Transverse colon (tissue), 4 donors: Measurements from ENCODE around the gene GRIN2C. TPM values are rescaled to one million over a fixed set of nuclear protein-coding genes. Genes with fewer than 3 reads are reported as not detected.

Source experiments
- DNase-seq: peaks from one replicate; pipeline ENCODE4 v3.0.0-alpha.2; 2019
- H3K27ac ChIP-seq, 4 donors: fragments of 200-600 bp; sonication (generic); 2 replicates each; pipeline ENCODE4 v1.5.1; 2016 to 2018; ENCODE audit warnings: inconsistent platforms in 4 of 4
- H3K27me3 ChIP-seq: fragments of 200-600 bp; sonication (generic); 2 replicates; pipeline ENCODE4 v1.5.1; 2017; ENCODE audit warnings: inconsistent platforms
- H3K36me3 ChIP-seq, 4 donors: fragments of 200-600 bp; sonication (generic); 2 replicates each; pipeline ENCODE4 v1.5.1; 2017 to 2019; ENCODE audit warnings: inconsistent platforms in 4 of 4
- H3K4me1 ChIP-seq, 4 donors: fragments of 200-600 bp; sonication (generic); 2 replicates each; pipeline ENCODE4 v1.5.1; 2017 to 2020; ENCODE audit warnings: inconsistent platforms in 4 of 4
- H3K4me3 ChIP-seq, 4 donors: fragments of 200-600 bp; sonication (generic); 1 replicate in 1 of 4; 2 replicates in 3 of 4; pipeline versions ENCODE4 v1.5.1 to v1.6.1; 2017 to 2019; ENCODE audit warnings: inconsistent platforms in 4 of 4
- H3K9me3 ChIP-seq, 2 donors: fragments of 200-600 bp; sonication (generic); 2 replicates each; pipeline ENCODE4 v1.5.1; 2017 to 2019; ENCODE audit warnings: inconsistent platforms in 2 of 2
- CTCF ChIP-seq, 5 experiments: fragments of 200-600 bp in 3 of 5; fragments of 450-650 bp in 2 of 5; sonication (generic) in 3 of 5; IDR thresholded peaks; 1 replicate in 2 of 5; 2 replicates in 3 of 5; pipeline ENCODE4 v1.5.1; 2016 to 2017; ENCODE audit warnings: antibody characterized with exemption in 5 of 5, inconsistent platforms in 3 of 5, mild to moderate bottlenecking in 2 of 5, moderate library complexity in 1 of 5
- EP300 ChIP-seq: sonication (generic); formaldehyde crosslinking; IDR thresholded peaks from one replicate; pipeline ENCODE4 v1.6.1; 2017; ENCODE audit warnings: antibody characterized with exemption, low read depth
- POLR2A ChIP-seq: fragments of 450-650 bp; IDR thresholded peaks from one replicate; pipeline ENCODE4 v1.6.1; 2016; ENCODE audit warnings: antibody characterized with exemption, mild to moderate bottlenecking, moderate library complexity
- POLR2AphosphoS5 ChIP-seq, 3 donors: sonication (generic); formaldehyde crosslinking; IDR thresholded peaks; one replicate each; pipeline ENCODE4 v1.6.1; 2016; ENCODE audit warnings: antibody characterized with exemption in 3 of 3
- WGBS, 2 donors: methylation state at CpG; one replicate each; pipeline ENCODE4 v1.1.5; 2018; ENCODE audit warnings: low coverage in 1 of 2; 5-methylcytosine and 5-hydroxymethylcytosine counted together
- in situ Hi-C, 4 donors: fragments of 200-750 bp; cut with MboI; loops; one replicate each; pipeline versions ENCODE4 v1.15.0 to v1.15.1; 2017; ENCODE audit warnings: low sequenced_read_pairs in 3 of 4, low pct_ligation_motif_present in 1 of 4, low pct_unique_long_range_greater_than_20kb in 1 of 4
- intact Hi-C: fragments of 100-400 bp; cut with DNase I; formaldehyde crosslinking; loops from one replicate; pipeline ENCODE4 v1.15.1; 2023; ENCODE audit warnings: low total_unique reads
- total RNA-seq, 4 donors: library from RNA; depleted of rRNA; stranded (reverse); fragments of >200 nt; gene quantifications; one replicate each; pipeline ENCODE4 v1.1.0, GENCODE V29; 2016

Gene GRIN2C
- total RNA-seq, 4 donors from 2014 or later, result 0.27 to 0.40 TPM; not detected in 2

GRCh38 chr17:74898376-74898946, 38.8 kb upstream of the GRIN2C start:
- intact Hi-C loops, result no loop called here
- DNase-seq, result no peak
- Histone ChIP-seq H3K4me1 (peaks cover 0 to 5% (median 4%) of the 10 kb centered on the region in 4 donors), H3K4me3 (no peak overlapping the region), H3K9me3 (no peaks in the 10 kb centered on the region), H3K36me3 (no peaks in the 10 kb centered on the region), H3K27ac (no peak overlapping the region), H3K27me3 (peaks cover 57% of the 10 kb centered on the region)
- TF ChIP-seq POLR2AphosphoS5 (IDR thresholded peaks at IDR 0.05), result no peak
- TF ChIP-seq EP300, result no peak
- no peak for TF ChIP-seq CTCF (IDR thresholded peaks at IDR 0.05)
- no peak for TF ChIP-seq POLR2A
- WGBS, 2 donors, result 83 to 96% methylated on average over 4 to 11 of the region's 11 CpGs
- in situ Hi-C loops, result no loop called here

GRCh38 chr17:74893936-74894671, 34.4 kb upstream of the GRIN2C start:
- no peak for DNase-seq
- peak overlapping the region in 1 of 4 donors; percentile 45 for H3K4me3 ChIP-seq
- H3K9me3 ChIP-seq, result no peaks in the 10 kb centered on the region
- TF ChIP-seq POLR2AphosphoS5 (IDR thresholded peaks at IDR 0.05) (no peak), CTCF (IDR thresholded peaks at IDR 0.05) (no peak), EP300 (no peak), POLR2A (no peak)
- WGBS, 2 donors, result 32% methylated on average over 21 of the region's 22 CpGs; no CpG with 5 or more reads in 1 of the 2 donors
- H3K4me1 ChIP-seq, result peaks cover 3 to 11% (median 9%) of the 10 kb centered on the region in 4 donors
- intact Hi-C loops (no loop called here), in situ Hi-C loops (no loop called here)
- peaks cover 75% of the 10 kb centered on the region for H3K27me3 ChIP-seq
- H3K27ac ChIP-seq, result no peak overlapping the region
- H3K36me3 ChIP-seq, result no peaks in the 10 kb centered on the region

GRCh38 chr17:74892974-74893911, 33.6 kb upstream of the GRIN2C start, which contains the start of gene FADS6:
Gene FADS6 (minus strand): TSS chr17:74893633. CDS start chr17:74893595, 38 bp downstream.
- intact Hi-C loops (no loop called here), in situ Hi-C loops (no loop called here)
- H3K27me3 ChIP-seq, result peaks cover 79% of the 10 kb centered on the region
- WGBS, 2 donors, result 7% methylated on average over 53 of the region's 86 CpGs; no CpG with 5 or more reads in 1 of the 2 donors
- TF ChIP-seq POLR2AphosphoS5 (IDR thresholded peaks at IDR 0.05) (peak in 1 of 3 donors; percentile 19), CTCF (IDR thresholded peaks at IDR 0.05) (no peak), EP300 (no peak)
- no peaks in the 10 kb centered on the region for H3K36me3 ChIP-seq
- no peaks in the 10 kb centered on the region for H3K9me3 ChIP-seq
- no peak within 1 kb of the TSS for H3K27ac ChIP-seq
- H3K4me1 ChIP-seq, result peaks cover 3 to 11% (median 9%) of the 10 kb centered on the region in 4 donors
- peak within 1 kb of the TSS in 3 of 4 donors; percentile 9 to 45 (median 21) for H3K4me3 ChIP-seq
- DNase-seq, result peak; percentile 34
